HG03064 (cell line): Measurements from ENCODE around the gene TXNRD1.
"Not testable (repeated sequence)": the region's sequence is repeated elsewhere in the genome, so short reads cannot be mapped to it uniquely, and the experiment has no call there.

Source experiments
- ATAC-seq: cut with Tn5 transposase; IDR thresholded peaks from one replicate; pipeline ENCODE4 v1.9.1; 2021; ENCODE audit warnings: low read depth; ENCODE audit not compliant: unreplicated experiment

The TXNRD1 gene

DNA sequence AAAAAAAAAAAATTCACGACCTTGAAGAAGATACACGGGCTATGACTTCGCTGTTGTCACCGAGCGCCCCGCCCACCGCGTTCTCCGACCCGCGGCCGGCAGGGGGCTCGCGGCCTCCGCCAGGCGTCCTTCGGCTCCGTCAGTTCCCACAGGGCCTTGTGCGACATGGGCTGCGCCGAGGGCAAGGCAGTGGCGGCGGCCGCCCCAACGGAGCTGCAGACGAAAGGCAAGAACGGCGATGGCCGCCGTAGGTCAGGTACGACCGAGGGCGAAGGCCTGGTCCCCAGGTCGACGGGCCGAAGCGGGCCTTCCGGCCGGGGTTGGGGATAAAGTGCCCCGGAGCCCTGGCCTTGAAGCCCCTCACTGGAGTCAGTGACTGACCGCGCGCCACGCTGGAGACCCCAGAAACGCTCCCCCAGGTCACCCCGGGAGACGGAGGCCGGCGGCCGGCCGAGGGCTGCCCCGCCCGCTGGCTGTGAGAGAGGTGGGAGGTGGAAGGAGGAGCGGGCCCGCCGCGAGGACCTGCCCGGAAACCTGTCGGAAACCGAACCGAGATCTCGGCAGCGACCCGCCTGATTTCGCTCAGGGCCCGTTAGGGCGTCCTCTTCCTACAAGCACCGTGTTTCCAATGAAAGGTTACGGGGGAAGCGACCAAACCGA is at the start of gene TXNRD1:
Gene TXNRD1, plus strand, starts transcription at position 142 of the 660 bp plus-strand sequence. Its CDS starts 24 bp downstream, at position 166.
- peak; percentile 89 for ATAC-seq

DNA sequence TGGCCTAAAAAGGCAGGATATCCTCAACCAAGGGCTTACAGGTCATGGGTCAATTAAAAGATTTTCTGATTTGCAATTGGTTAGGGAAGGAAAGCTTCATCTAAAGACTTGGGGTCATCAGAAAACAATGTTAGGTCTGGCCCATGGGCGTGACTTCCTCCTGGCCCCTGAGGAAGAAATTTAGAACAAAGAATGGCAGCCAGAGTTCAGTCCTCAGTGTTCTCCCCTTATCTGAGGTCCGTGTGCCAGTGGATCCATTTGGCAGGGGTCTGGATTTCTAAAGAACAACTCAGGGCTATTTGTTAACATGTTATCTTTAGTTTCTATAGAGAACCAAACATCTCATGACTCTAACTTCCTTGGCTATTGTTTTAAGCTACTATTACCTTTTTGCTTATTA is 49.8 kb upstream of the TXNRD1 start:
- ATAC-seq: no peak

DNA sequence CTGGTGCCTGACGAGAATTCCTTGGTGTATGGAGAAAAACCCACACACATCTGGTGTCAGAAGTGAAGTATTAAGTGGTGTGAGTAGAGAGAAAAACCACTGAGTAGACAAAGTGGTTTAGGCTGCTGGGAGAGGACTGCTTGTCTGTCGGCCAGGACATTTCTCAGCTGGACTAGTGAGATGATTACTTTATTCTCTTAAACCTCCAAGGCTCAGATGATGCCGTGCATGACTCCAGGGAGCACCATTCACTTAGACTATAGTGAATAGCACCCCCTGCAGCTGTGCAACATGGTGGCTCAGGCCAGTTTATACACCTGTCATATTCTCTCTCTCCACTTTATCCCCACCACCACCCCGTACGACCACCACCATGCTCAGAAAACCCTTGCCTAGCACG is 49.1 kb upstream of the TXNRD1 start:
- ATAC-seq: no peak

- no peak for ATAC-seq
Measured at GRCh38 chr12:104167519-104168458, 47.8 kb upstream of the TXNRD1 start.

DNA sequence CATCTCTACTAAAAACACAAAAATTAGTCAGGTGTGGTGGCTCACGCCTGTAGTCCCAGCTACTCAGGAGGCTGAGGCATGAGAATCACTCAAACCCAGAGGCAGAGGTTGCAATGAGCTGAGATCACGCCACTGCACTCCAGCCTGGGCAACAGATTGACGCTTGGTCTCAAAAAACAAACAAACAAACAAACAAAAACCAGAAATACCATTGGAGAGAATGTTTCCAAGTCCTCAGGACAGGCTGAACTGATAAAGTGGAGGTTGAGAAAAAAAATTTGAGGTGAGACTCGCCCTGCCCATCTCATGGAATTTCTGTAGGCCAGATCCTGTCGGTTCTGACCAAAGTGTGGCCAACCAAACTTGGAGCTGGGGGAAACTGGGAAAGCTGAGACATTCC is 47.0 kb upstream of the TXNRD1 start:
- no peak for ATAC-seq

- no peak for ATAC-seq
Measured at GRCh38 chr12:104171785-104172569, 43.6 kb upstream of the TXNRD1 start.

DNA sequence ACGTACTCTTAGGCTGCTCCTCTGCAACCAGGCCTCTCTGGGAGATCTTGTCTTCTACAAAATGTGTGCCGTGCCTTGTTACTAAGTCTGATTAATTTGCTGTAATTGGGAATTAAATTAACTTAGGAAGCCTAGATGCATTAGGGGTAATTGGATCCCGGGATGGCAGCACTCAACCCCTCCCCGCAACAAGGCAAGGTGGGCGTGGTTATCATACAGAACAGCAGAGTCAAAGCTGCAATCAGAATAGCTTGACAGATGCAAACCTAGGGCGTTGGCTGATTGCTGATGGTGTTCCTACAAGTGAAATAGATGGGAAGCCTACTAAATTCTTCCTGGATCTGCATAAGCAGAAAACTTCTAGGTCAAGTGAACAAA is 43.0 kb upstream of the TXNRD1 start:
- ATAC-seq: no peak

DNA sequence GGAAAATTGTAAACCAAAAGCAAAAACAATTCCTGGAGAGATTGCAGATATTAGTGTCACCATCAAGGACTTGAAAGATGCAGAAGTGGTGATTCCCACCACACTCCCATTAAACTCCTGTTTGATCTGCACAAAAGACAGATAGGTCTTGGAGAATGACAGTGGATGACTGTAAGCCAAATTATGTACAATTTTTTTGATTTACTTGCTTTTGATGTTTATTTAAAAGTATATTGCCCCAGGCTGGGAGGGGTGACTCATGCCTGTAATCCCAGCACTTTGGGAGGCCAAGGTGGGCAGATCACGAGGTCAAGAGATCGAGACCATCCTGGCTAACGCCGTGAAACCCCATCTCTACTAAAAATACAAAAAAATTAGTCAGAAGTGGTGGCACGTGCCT is 41.8 kb upstream of the TXNRD1 start:
- ATAC-seq: not testable (repeated sequence)

- no peak for ATAC-seq
Measured at GRCh38 chr12:104175726-104176247, 39.8 kb upstream of the TXNRD1 start.

- ATAC-seq: no peak
Measured at GRCh38 chr12:104177336-104177662, 38.3 kb upstream of the TXNRD1 start.

DNA sequence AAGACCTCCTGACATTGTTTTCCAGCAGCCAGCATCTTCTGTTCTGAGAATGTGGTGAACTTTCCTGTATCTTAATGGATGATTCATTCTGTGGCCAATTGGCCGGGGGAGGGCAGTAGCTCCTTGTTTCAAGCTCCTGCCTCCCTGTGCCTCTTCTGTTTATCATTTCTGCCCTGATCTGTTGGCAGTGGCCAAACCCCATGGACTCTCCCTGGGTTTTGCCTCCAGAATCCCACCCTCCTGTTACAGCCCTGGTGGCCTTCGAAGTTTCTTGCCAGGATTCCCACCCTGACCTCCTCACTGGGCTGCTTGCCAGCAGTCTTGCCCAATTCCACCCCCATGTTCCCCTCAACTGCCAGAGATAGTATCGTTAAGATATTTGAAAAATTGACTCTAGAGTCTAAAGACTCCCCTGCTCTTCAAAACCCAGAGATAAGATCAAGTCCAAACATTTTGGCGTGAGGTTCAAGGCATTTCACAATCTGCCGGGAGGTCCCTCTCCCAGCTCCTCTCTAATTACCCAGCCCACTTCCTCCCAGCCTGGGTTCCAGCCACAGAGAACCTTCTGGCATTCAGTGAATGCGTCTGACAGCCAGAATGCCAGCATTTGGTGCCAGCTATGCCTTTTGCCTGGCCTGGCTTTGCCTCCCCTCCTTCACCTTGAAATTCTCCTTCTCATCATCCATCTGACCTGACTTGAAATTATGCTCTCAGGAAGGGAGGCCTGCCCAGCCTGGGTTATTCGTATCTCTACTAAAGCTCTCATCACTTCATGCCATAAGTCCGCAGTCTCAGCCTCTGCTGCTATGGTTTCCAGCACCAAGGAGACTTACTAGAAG is 37.7 kb upstream of the TXNRD1 start:
- ATAC-seq: no peak

DNA sequence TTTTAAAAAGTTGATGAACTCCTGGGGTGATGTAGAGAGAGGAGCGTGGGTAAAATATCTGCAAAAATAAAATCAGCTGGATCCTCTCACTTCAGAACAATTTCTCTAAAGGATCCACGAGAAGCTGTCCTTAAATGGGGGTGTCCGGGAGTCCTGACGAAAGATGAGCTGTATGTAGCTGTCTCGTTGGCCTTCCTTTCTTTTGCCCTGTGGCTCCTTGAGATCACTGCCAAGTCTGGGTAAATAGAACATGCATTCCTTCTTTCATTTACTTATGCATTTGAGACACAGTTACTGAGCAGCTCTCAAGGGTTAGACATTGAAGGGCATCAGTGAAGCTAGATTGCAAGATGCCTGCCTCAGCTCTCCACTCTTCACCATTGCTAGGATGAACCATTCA is 35.2 kb upstream of the TXNRD1 start:
- ATAC-seq: no peak

GRCh38 chr12:104181313-104181712 is 34.3 kb upstream of the TXNRD1 start:
- no peak for ATAC-seq

DNA sequence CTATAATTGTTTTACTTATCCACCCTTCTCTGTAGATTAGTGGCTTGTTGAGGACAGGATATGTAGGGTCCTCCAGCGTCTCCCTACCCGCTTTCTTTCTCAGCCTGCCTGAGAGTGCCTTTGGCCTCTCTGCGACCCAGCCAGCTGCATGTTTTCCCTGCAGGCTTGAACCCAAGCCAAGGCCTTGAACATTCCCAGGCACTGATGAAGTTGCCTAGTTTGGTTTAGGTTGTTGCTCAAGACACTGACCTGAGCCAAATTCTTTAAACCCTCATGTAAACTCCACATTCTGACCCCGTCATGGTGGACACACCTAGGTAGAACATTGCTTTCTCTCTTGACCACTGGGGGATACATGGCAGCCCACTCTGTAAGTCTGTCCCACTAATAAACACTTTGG is 33.4 kb upstream of the TXNRD1 start:
- ATAC-seq: no peak

GRCh38 chr12:104182621-104183378 is 32.8 kb upstream of the TXNRD1 start:
- ATAC-seq: no peak

- no peak for ATAC-seq
Measured at GRCh38 chr12:104183443-104183842, 32.1 kb upstream of the TXNRD1 start.

DNA sequence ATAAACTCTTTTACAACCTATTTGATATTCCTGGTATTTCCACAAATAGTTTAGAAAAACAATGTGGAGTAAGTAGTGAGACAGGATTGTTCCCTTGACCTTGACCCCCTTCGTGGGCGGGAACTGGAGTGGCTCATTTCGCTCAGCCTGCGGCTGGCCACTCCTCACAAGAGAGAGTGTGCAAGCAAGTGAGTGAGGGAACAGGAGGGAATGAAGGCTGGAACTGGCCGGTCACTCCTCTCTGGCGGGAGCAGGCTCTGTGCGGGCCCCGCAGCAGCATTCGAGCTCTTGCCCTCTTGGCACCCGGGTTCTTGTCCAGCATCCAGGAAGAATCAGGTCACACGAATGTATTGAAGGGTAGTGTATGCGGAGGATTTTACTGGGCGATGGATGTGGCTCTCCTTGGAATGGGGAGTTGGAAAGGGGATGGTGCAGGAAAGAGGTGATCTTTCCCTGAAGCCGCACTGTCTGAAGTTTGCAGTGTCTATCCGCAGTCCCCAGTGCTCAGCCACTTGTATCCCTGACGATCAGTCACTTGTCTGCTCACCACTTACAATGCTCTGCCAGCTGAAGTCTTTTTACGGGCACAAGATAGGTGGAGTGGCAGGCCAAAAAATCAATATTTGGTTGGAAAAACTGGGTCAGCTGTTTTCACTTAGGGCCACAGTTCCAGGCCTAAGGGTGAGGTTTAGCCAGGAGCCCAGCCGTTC is 28.0 kb upstream of the TXNRD1 start:
- no peak for ATAC-seq

- no peak for ATAC-seq
Measured at GRCh38 chr12:104188534-104188933, 27.0 kb upstream of the TXNRD1 start.
